Glutamatergic neuron (in vitro differentiated cells): ENCODE data around the gene CLK2. TPM values are rescaled to one million over a fixed set of nuclear protein-coding genes. Genes with fewer than 3 reads are reported as not detected.

Experiments
- DNase-seq: peaks from one replicate; pipeline ENCODE4 v3.0.0; 2022
- H3K27ac Mint-ChIP-seq: one replicate; pipeline ENCODE4 v1.8.0; 2020; ENCODE audit warnings: mild to moderate bottlenecking, mixed read lengths, inconsistent platforms; ENCODE audit not compliant: unreplicated experiment
- H3K27me3 Mint-ChIP-seq: one replicate; pipeline ENCODE4 v1.8.0; 2020; ENCODE audit warnings: mild to moderate bottlenecking, moderate library complexity, mixed read lengths, inconsistent platforms; ENCODE audit not compliant: unreplicated experiment
- H3K36me3 Mint-ChIP-seq: one replicate; pipeline ENCODE4 v1.8.0; 2020; ENCODE audit warnings: mild to moderate bottlenecking, mixed read lengths, inconsistent platforms; ENCODE audit not compliant: unreplicated experiment
- H3K4me1 Mint-ChIP-seq: one replicate; pipeline ENCODE4 v1.8.0; 2020; ENCODE audit warnings: mild to moderate bottlenecking, low read depth, mixed read lengths, inconsistent platforms; ENCODE audit not compliant: unreplicated experiment
- H3K4me3 Mint-ChIP-seq: one replicate; pipeline ENCODE4 v1.8.0; 2020; ENCODE audit warnings: mild to moderate bottlenecking, mixed read lengths, inconsistent platforms; ENCODE audit not compliant: unreplicated experiment
- H3K9me3 Mint-ChIP-seq: one replicate; pipeline ENCODE4 v1.8.0; 2020; ENCODE audit warnings: mild to moderate bottlenecking, moderate library complexity, mixed read lengths, inconsistent platforms; ENCODE audit not compliant: unreplicated experiment
- CTCF ChIP-seq: fragments of 200-600 bp; sonication (generic); IDR thresholded peaks from one replicate; pipeline ENCODE4 v1.5.0; 2021; ENCODE audit not compliant: partially characterized antibody, unreplicated experiment
- total RNA-seq: library from RNA; stranded (reverse); fragmentation: NEBNext Ultra II Directional; extraction: Animal tissue kit (Norgen Biotek cat#: 25700); gene quantifications from one replicate; pipeline ENCODE4 v1.2.1, GENCODE V29; 2021; ENCODE audit not compliant: unreplicated experiment

Gene CLK2
- total RNA-seq, 1 donor from 2014 or later, result 74.8 TPM

GRCh38 chr1:155320252-155320651 is 46.9 kb upstream of the CLK2 start:
- TF ChIP-seq CTCF, result no peak
- DNase-seq, result no peak
- peaks cover 14% of the 10 kb centered on the region for H3K4me1 Mint-ChIP-seq
- peak overlapping the region; percentile 97 for H3K4me3 Mint-ChIP-seq
- H3K36me3 Mint-ChIP-seq, result no peaks in the 10 kb centered on the region
- H3K27me3 Mint-ChIP-seq, result peaks cover 25% of the 10 kb centered on the region
- peaks cover 23% of the 10 kb centered on the region for H3K9me3 Mint-ChIP-seq
- H3K27ac Mint-ChIP-seq, result peak overlapping the region; percentile 100

- TF ChIP-seq CTCF, result no peak
- H3K4me1 Mint-ChIP-seq, result peaks cover 14% of the 10 kb centered on the region
- no peak for DNase-seq
- peaks cover 23% of the 10 kb centered on the region for H3K9me3 Mint-ChIP-seq
- peak overlapping the region; percentile 97 for H3K4me3 Mint-ChIP-seq
- H3K36me3 Mint-ChIP-seq, result no peaks in the 10 kb centered on the region
- peak overlapping the region; percentile 100 for H3K27ac Mint-ChIP-seq
- peaks cover 25% of the 10 kb centered on the region for H3K27me3 Mint-ChIP-seq
Observed at GRCh38 chr1:155319536-155319935, 46.2 kb upstream of the CLK2 start.

- DNase-seq, result no peak
- peaks cover 14% of the 10 kb centered on the region for H3K4me1 Mint-ChIP-seq
- H3K4me3 Mint-ChIP-seq, result no peak overlapping the region
- no peak for TF ChIP-seq CTCF
- peaks cover 27% of the 10 kb centered on the region for H3K27me3 Mint-ChIP-seq
- H3K27ac Mint-ChIP-seq, result no peak overlapping the region
- H3K9me3 Mint-ChIP-seq, result peaks cover 23% of the 10 kb centered on the region
- no peaks in the 10 kb centered on the region for H3K36me3 Mint-ChIP-seq
Observed at GRCh38 chr1:155318082-155318481, 44.8 kb upstream of the CLK2 start.

GRCh38 chr1:155316922-155317321 is 43.6 kb upstream of the CLK2 start:
- H3K9me3 Mint-ChIP-seq, result peaks cover 17% of the 10 kb centered on the region
- H3K36me3 Mint-ChIP-seq, result no peaks in the 10 kb centered on the region
- peaks cover 24% of the 10 kb centered on the region for H3K27me3 Mint-ChIP-seq
- TF ChIP-seq CTCF, result no peak
- H3K4me3 Mint-ChIP-seq, result no peak overlapping the region
- H3K4me1 Mint-ChIP-seq, result peaks cover 14% of the 10 kb centered on the region
- no peak for DNase-seq
- no peak overlapping the region for H3K27ac Mint-ChIP-seq

GRCh38 chr1:155313261-155313660 is 40.0 kb upstream of the CLK2 start:
- Mint-ChIP-seq H3K4me1 (peaks cover 8% of the 10 kb centered on the region), H3K4me3 (peak overlapping the region; percentile 71), H3K36me3 (no peaks in the 10 kb centered on the region), H3K9me3 (peaks cover 10% of the 10 kb centered on the region), H3K27ac (peak overlapping the region; percentile 50), H3K27me3 (peaks cover 17% of the 10 kb centered on the region)
- TF ChIP-seq CTCF, result no peak
- no peak for DNase-seq
